NCI-H146 (cell line): ENCODE data around the gene CORO2A.

ENCODE experiments used
- DNase-seq: peaks from one replicate; lab custom pipeline; 2025; lab: John Stamatoyannopoulos, UW

CORO2A gene

GRCh38 chr9:98192503-98193335 lies at the start of gene CORO2A:
Gene CORO2A, minus strand, starts transcription at chr9:98192637. Its CDS starts 34,977 bp downstream, at chr9:98157660.
- peak; percentile 68 for DNase-seq

- no peak for DNase-seq
These were observed 49.2 kb upstream of the CORO2A start for GRCh38 chr9:98241357-98242300.

DNA sequence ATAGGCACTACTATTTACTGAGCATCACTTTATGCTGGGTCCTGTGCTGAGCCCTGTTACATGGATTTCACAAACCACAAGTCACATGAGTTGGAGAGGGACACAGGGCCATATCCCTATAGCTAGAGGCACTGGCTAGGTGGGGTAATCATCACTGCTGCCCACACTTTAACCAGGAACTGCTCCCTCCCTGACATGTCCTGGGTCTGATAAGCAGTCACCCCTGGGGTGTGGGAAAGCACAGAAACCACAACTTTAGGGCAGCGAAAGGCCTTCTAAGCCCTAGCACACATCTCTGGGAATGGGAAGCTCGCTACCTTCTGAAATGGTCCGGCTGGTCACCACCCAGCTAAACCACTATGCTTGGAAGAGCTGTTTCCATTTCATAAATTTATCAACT lies 48.0 kb upstream of the CORO2A start:
- DNase-seq: no peak

GRCh38 chr9:98236901-98237487 lies 44.6 kb upstream of the CORO2A start:
- no peak for DNase-seq

DNA sequence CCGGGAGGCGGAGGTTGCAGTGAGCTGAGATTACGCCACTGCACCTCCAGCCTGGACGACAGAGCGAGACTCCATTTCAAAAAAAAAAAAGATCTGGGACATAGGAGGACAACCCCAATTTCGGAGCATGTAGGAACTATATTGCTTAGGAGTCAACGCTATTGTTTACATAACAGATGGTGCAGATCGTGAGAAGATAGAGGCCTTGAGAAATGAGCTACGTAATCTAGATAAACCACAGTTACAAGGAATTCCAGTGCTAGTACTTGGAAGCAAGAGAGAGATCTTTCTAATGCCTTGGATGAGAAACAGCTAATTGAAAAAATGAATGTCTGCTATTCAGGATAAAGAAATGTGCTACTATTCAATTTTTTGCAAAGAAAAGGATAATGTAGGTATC lies 42.7 kb upstream of the CORO2A start:
- no peak for DNase-seq

DNA sequence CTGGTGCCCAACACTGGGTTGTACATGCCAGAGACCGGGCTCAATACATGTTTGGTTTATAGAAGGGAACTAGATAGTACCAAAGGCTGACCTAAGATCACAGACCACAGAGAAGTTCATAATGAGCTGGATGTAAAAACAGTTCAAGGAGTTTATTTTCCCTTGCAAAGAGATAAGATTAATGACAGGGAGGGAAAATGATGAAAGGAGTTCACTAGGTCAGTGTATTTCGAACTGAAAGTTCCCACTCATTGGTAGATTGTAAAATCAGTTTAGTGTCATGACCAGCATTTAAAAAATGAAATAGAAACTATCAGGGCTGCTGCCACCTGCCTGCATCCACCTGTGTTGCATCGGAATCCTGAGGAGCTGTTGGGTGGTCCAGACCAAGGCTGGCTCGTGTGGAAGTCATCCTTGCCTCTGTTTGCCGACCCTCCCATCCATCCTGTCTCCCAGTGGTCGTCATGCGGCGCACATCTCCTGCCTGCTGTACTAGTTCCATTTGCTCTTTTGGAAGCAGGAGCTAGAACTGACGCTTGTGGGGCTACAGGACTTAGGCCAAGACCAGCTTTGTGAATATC lies 41.9 kb upstream of the CORO2A start:
- DNase-seq: no peak

- no peak for DNase-seq
These were observed 40.5 kb upstream of the CORO2A start for GRCh38 chr9:98232926-98233325.

DNA sequence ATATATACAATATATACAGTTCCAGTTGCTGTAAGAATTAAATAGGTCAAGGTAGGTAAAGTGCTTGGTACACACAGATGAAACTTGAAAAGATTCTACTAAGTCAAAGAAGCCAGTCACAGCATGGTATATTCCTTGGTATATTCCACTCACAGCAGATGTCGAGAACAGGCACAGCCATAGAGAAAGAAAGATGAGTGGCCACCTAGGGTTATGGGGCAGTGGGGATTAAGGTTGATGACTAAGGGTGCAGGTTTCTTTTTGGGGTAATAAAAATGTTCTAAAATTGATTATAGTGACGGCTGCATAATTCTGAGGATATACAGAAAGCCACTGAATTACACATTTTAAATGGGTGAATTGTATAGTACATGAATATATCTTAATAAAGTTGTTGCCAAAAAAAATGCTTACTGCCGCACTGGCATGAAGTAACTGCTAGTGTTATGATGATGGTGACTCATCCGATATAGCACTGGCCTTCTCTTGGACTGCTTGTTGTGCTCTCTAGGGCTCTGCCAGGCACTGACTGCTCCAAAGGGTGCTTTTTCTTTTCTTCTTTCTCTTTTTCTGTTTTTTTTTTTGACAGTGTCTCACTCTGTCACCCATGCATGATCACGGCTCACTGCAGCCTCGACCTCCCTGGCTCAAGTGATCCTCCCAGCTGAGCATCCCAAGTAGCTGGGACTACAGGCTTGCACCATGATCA lies 39.5 kb upstream of the CORO2A start:
- DNase-seq: no peak

- DNase-seq: no peak
These were observed 38.4 kb upstream of the CORO2A start for GRCh38 chr9:98230789-98231188.

DNA sequence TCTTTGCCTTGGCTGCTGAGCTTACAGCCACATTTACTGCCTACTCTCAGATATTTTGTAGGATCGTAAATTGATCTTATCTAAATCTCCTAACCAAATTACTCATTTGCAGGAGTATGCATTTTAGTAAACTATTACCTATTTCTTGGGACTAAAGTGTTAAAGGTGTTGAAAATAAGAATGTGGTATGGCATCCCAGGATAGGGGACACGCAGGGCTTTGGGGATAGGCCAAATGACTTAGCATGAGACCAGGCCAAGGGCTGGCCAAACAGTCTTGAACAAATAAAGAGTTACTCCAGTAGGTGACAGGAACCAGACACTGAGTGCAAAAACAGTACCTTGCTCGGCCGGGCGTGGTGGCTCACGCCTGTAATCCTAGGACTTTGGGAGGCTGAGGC lies 37.9 kb upstream of the CORO2A start:
- DNase-seq: no peak

DNA sequence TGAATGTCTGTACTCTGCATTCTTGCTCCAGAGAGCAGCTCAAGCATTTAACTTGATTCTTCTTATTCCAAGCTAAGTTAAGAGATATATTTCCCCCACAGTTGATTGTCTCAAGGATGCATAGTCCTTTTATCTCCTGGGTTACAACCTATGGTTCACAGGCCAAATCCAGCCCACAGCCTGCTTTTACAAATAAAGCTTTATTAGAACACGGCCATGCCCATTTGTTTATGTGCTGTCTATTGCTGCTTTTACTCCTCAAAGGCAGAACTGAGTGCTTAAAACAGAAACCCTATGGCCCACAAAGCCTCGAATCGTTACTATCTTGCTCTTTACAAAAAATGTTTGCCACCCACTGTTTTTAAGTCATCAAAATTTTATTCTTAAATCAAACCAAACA lies 37.2 kb upstream of the CORO2A start:
- DNase-seq: no peak

GRCh38 chr9:98229090-98229395 lies 36.6 kb upstream of the CORO2A start:
- DNase-seq: no peak

DNA sequence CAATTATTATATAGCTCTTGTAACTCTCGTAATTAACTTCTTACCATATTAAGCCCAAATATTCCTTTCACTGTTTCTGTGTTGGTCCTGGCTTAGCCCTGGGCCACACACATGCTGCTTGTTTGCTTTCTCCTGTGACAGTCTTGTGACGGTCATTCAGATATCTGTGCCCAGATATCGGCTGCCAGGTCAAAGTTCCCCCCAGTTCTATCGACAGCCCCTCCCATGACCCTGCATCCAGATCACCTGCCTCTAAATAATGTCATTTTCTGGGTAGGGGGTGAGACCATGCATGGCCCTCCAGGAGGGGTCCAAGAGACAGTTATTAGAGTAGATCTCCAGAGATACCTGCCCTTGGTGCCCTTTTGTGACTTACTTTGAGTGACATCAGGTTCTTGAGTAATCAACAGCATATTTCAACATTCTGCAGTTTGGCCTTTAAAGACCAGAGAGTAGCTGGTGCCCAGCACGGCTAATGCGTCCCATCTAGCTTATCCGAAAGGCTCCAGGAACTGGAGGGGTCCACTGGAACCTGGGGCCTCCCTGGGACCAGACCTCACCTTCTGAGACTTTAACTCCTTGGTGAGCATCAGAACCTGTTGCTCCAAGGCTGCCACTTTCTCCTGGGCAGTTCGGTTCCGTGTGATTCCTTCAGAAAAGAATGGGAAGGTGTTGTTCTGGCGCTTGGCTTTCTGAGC lies 36.1 kb upstream of the CORO2A start:
- DNase-seq: no peak

DNA sequence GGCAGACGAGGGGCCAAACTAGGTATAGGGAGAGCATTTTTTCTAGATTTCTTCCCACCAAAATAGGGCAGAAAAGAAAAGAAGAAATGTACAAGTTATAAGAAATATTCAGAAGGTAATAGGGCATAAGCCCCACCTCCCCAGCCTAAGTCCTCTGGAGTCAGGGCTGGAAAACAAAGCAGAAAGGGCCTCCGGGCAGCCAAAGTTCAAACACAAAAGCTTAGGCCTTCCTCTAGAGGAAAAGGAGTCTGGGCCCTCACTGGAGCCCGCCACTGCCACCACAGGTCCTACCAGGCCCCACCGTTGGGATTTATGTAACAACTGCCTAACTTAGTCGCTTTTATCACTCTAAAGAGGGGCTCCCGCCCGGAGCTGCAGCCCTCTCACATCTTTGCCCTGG lies 35.4 kb upstream of the CORO2A start:
- DNase-seq: no peak

DNA sequence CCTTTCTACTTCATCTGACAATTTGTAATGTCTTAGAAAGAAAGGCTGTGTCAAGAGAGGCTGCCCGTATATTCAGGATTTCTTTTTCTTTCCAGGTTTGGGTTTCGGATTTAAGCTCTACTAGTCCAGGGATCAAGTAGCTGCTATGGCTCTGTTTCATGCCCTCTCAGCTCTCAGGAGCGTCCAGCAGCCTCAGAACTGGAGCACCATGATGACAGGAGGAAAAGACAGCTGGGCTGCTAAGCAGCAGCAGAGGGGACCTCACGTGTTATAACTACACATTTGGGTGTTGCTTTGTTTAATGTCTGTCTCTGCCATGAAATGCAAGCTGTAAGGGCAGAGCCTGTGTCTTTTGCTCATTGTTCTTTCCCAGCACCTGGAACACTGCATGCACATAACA lies 34.5 kb upstream of the CORO2A start:
- DNase-seq: no peak

GRCh38 chr9:98226516-98226915 lies 34.1 kb upstream of the CORO2A start:
- no peak for DNase-seq

DNA sequence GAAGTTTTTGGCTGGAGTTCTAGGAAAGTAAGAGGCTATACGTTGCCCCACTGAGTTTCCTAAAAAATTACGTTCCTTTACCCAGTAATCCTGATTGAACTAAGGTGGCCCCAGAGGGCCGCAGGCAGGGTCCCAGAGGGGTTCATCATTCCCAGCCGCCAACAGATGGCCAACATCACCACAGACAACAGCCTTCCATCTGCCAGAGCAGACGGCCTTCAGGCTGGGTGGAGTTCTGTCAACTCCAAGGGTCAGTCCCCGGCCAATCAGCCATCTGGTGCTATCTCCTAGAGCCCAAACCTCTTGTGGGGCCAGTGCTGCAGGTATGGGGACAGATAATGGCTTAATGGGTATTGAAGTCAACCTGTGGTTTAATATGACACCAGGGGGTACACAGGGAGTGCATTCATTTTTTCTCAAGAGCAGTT lies 32.6 kb upstream of the CORO2A start:
- DNase-seq: no peak

GRCh38 chr9:98222885-98223691 lies 30.7 kb upstream of the CORO2A start:
- no peak for DNase-seq

- DNase-seq: no peak
These were observed 28.5 kb upstream of the CORO2A start for GRCh38 chr9:98220911-98221310.

DNA sequence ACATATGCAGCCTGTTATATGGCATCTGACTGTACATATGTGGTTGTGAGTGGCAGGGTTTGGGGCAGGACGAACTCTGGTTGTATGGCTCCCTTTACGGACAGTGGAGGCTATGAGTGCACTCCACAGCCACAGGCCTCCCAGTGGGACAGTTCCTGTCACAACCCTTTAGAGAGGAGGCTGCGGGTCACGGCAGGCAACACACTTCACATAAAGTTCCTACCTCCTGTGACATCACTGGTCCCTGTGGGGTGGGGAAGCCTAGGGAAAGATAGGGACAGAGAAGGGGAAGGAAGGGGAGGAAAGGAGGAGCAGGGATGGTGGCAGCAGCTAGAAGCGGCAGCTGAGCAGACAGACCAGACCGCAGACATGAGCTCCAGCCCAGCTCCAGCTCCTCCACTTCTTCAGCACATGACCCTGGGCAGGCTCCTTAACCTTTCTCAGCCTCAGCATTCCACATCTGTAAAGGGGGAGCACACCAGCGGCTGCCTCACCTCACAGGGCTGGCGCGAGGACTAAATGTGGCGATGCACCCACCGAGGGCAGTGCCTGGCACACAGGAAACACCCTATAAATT lies 27.4 kb upstream of the CORO2A start:
- DNase-seq: no peak
